Activated T-cell treated with anti-CD3 and anti-CD28 coated beads, Interleukin-2, amount 50 U/mL, for 48 hours (primary cell): ENCODE measurements around the gene APOL5.
"Not testable (repeated sequence)": the region's sequence is repeated elsewhere in the genome, so short reads cannot be mapped to it uniquely, and the experiment has no call there.

Experiments
- DNase-seq, 2 experiments: peaks; one replicate each; pipeline ENCODE4 v3.0.0-alpha.2; 2020

The APOL5 gene

DNA sequence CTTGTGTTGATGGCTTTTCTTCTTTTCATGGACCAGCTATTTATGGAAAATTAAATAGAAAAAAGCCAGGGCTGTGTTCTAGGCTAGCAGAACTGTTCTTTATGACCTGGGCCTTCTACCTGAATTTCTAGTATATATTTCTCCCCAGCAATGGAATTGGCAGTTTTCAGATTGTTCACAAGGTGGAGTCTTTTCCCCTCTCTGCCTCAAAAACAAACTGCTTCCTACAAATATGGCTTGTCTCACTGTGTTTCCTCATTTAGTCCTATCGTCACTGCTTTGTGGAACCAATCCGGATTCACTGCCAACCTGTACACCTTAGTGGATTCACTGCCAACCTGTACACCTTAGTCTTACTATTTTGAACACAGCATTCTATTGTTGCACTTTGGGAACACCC is 5.0 kb upstream of the APOL5 start:
- no peak for DNase-seq

DNA sequence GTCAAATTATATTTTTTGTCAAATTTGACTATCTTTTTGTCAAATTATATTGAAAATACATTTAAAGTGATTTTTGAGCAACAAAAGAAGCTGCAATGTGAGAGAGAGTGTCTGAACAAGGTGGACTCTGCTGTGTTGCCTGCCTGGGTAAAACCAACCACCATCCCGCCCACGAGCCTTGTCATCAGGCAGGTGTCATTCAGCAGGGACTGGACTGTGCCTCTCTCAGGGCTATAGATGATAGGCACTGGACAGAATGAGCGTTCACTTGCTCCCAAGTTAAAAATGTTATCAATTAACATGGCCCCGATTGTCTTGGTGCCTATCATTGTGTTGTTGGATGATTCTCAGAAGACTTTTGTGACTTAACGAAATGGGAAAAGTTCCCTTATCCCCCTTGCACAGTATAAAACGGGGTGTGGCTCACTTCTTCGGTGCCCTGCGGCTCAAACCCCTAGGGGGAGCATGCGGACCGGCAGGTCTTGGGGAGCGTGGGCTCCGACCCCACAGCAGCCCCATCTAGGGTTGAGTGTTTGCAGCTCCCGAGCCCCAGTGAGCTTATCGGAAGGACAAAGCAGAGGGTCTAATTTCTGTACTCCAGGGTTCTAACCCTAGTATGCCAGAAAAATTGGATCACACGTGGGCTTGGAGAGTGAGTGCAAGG is 1.7 kb downstream of the APOL5 start:
- no peak for DNase-seq

DNA sequence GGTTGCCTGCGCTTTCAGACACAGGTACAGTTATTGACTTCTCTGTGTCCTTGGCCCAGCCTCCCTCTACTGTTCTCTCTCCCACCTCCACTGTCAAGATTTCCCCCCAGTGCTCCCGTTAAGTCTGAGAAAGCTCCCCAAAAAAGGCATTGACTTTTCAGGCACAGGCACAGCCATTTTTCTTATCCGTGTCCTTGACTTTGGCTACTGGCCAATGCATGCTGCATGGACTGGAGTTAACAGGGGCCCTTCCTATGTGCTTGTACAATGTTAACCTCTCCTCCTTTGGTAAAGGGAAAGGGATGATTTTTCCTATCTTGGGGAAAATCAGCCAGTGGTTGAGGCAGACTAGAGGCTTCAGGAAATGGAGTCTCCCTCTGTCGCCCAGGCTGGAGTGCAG is 4.3 kb downstream of the APOL5 start:
- no peak for DNase-seq

DNA sequence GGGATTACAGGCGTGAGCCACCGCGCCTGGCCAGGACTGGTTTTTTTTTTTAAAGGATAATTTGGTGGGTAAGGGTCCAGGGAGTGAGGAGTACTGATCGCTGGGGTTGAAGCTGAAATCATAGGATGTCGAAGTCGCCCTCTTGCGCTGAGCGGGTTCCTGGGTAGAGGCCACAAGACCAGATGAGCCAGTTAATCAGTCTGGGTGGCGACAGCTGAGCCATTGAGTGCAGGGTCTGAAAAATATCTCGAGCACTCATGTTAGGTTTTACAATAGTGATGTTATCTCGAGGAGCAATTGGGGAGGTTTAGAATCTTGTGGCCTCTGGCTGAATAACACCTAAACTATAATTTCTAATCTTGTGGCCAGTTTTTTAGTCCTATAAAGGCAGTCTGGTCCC is 7.8 kb downstream of the APOL5 start:
- no peak for DNase-seq

DNA sequence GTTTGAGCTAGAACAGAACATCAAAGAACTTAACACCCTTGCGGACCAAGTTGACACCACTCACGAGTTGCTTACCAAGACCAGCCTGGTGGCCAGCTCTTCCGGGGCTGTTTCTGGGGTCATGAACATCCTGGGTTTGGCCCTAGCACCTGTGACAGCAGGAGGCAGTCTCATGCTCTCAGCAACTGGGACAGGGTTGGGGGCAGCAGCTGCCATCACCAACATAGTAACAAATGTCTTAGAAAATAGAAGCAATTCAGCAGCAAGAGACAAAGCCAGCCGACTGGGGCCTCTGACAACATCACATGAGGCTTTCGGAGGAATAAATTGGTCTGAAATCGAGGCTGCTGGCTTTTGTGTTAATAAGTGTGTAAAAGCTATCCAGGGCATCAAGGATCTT is 8.7 kb downstream of the APOL5 start:
- no peak for DNase-seq

DNA sequence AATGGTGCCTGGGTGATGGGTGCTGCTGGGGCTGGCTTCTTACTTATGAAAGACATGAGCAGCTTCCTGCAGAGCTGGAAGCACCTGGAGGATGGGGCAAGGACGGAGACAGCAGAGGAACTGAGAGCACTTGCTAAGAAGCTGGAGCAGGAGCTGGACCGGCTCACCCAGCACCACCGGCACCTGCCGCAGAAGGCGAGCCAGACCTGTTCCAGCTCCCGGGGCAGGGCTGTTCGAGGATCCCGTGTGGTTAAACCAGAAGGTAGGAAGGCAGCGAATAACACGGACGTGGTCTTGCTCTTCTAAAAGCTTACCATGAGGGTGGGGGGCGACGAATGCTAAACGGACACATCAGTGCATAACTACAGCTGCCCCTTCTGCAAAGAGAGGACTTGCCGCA is 9.3 kb downstream of the APOL5 start:
- no peak for DNase-seq

DNA sequence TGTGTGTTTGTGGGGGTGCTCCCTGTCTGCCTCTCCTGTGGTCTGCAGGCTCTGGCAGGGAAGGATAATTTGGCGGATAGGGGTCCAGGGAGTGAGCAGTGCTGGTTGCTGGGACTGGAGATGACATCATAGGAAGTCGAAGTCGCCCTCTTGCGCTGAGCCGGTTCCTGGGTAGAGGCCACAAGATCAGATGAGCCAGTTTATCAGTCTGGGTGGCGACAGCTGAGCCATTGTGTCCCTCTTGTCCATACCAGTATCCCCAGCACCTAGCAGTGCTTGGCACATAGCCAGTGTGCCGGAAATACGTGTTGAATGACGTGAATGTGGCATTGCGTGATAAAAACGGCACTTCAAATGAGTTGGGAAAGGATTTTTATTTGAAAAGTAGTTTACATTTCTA is 9.8 kb downstream of the APOL5 start:
- DNase-seq: no peak

DNA sequence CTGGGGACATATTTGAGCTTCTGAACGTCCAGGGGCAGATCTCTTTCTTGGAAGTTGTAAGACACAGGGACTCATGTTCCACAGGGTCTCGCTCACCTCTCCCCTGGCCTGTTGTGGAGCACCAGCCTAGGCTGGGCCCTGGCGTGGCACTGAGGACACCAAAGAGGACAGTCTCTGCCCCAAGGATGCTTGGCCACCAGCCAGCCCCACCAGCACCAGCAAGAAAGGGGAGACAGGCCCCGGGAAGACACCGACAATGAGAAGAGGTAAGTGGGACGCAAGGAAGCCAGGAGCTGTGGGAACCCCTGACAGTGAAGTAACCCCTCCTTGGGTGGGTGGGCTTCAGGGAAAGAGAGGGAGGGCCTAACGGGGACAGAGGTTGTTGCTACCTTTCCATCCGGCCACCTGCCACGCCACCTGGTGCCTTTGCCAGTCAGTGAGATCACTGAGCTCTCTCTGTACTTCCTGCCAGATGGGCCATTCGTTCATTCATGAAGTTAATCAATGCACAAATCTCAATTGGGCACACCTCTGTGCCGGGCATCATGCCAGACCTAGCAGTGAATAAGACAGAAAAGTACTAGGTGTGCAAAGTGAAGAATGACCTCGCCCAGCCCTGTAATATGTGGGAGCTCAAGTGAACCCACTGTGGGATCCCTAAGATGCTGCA is 11.1 kb downstream of the APOL5 start:
- no peak for DNase-seq

DNA sequence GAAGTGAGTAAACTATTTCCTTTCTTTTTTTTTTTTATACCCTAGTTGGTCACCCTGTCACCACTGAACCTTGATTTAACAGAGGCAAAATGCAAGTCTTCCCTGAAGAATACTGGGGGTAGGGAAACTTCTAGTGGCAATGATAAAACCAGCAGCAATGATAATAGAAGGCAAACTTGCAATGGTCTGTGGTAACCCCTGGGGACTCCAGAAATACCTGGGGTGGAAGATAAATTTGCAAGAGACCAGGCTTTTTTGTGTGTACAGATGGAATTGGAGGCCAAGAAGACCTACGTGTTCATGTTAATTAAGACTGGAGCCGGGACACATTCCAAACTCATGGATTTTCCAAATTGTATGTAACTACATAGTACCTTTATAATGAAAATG is 11.6 kb downstream of the APOL5 start:
- no peak for DNase-seq

DNA sequence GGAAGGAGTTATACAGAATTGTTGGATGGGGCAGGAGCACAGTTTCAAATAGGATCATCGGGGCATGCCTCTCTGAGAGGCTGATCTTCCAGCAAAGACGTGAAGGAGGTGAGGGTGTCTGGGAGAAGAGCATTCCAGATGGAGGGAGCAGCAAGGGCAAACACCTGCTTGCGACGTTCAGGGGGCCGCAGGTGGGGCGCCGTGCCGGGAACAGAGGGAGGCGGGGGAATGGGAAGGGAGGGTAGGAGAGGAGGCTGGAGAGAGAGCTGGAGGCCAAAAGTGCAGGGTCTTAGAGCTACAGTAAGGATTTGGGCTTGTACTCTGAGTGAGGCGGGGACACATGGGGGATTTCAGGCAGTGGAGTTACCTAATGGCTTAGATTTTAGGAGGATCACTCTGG is 13.6 kb downstream of the APOL5 start:
- no peak for DNase-seq

DNA sequence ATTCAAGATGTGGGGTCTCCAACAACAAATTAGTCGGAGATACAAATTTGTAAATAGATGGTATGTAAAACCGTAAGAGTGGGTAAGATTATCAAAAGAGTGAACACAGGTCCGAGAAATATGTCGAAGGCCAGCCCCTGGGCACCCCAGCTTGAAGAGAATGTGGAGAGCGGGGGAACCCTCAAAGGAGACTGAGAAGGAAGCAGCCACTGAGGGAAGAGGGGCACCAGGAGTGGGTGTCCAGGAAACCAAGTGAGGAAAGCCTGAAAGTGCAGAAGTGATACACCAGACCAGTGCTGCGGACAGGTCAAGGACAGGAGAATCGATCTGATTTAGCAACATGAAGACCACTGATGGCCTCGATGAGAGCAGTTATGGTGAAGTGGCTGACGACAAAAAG is 14.4 kb downstream of the APOL5 start:
- no peak for DNase-seq

DNA sequence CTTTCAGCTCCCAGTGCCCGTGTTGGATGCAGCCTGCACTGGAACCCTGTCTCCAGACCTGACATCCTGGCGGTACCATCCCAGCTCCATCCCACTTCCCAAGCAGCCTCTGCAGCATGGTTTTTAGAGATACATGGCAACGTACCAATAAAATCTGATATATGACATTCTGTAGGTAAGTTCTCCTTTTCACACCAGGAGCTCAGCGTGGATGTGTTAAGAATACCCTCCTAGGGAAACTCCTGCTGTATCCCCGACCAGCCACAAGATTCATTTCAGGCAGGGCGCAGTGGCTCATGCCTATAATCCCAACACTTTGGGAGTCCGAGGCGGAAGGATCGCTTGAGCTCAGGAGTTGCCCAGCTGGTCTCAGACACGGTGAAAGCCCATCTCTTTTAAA is 15.4 kb downstream of the APOL5 start:
- DNase-seq: no peak

DNA sequence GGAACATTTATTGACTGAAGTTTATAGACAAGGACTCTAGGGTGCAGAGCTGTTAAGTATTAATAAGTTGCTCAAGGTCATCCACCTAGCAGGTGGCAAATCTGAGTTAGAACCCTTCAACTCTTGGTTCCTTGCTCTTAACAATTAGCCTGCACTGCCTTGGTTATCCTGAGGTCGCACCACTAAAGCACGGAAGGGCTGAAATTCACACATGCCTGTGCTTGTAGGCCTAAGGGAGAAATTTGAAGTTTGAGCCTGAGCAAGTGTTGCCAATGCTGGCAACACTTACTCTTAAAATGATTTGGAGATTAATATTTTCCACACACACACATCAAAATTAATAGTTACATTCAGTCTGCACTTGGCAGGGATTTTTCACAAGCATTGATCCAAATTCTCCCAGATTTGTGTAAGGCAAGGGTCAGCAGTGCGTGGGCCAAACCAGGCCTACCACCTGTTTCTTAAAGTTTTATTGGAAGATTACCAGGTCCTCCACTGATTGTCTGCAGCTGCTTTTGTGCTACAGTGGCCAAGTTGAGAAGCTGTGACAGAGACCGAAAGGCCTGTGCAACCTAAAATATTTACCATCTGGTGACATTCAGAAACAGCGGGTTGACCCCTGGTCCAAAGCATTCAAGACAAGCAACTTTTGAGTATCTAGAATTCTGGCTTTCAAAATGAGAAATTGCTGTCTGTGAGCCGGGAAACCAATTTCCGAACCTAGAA is 16.3 kb downstream of the APOL5 start:
- no peak for DNase-seq

DNA sequence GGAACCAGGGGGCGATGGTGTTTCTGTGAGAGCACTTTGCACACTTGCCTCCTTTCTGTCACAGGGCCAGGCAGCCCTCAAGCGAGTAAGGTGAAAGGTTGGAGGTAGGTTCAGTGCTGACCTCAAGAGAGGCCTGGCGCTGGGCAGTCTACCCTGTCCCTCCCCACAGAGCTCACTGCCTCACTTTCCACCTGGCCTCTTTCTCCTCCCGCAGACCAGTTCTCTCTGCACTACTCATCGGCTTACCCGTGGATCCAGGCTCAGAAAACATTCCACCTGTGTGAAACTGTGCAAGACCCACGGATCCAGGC is 16.8 kb downstream of the APOL5 start:
- DNase-seq: no peak

DNA sequence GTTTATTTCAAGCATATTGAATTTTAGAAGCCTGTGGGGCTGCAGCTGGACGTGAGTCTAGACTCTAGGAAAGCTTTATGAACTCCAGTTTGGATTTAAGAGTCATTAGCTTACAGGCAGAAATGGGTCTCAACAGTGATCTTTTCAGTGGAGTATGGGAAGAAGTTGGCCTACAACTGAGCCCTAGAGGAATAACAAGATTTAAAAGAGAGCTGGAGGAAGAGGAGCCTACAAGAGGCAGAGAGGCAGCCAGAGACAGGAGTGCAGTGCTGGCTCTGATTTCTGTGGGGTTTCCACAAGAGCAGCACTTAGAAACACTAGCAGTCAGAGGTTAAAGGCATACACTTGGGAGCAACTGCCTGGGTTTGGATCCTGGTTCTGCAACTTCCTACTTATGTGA is 17.9 kb downstream of the APOL5 start:
- DNase-seq: no peak

DNA sequence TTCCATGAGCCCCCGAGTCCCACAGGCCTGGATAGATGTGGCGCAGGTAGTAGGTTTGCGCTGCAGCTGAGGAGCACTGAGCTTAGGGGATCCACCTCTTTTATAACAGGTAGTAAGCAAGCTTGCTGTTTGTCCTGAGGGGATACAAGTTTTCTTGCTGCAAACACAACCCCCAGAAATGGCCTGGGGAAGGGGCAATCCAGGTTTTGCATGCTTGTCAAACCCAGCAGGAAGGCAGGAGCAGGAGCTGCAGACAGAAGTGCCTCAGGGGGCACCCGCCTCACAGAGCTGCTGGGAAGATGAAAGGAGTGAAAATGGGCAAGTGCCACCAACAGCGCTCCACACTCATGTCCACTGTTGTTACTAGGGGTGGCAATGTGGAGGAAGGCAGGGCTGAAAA is 18.5 kb downstream of the APOL5 start:
- no peak for DNase-seq

DNA sequence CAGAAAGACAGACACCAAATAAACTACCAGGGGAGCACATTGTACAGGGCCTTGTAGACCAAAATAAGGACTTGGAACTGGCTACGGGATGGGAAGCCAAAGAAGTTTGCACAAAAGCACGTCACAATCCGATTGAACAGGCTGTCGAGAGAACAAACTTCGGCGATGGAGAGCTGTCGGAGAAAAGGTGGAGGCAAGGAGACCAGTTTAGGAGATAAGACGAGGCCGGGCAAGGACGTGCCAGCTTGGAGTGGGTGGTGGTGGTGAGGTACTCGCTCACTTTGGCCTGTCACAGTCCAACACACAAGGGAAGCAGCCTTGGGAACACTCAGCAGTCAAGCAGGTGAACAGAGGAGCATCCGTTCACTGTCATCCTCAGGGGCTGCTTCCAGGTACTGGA is 19.0 kb downstream of the APOL5 start:
- DNase-seq: no peak

DNA sequence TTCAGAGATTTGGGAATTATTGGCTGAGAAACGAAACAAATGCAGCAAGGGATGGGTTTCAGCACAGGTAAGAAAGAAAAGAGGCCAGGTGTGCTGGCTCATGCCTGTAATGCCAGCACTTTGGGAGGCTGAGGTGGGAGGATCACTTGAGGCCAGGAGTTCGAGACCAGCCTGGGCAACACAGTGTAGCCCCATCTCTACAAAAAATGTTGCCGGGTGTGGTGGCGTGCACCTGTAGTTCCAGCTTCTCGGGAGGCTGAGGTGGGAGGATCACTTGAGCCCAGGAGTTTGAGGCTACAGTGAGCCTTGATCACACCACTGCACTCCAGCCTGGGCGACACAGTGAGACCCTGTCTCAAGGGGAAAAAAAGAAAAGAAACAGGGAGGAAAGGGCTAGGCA is 20.2 kb downstream of the APOL5 start:
- DNase-seq: not testable (repeated sequence)

DNA sequence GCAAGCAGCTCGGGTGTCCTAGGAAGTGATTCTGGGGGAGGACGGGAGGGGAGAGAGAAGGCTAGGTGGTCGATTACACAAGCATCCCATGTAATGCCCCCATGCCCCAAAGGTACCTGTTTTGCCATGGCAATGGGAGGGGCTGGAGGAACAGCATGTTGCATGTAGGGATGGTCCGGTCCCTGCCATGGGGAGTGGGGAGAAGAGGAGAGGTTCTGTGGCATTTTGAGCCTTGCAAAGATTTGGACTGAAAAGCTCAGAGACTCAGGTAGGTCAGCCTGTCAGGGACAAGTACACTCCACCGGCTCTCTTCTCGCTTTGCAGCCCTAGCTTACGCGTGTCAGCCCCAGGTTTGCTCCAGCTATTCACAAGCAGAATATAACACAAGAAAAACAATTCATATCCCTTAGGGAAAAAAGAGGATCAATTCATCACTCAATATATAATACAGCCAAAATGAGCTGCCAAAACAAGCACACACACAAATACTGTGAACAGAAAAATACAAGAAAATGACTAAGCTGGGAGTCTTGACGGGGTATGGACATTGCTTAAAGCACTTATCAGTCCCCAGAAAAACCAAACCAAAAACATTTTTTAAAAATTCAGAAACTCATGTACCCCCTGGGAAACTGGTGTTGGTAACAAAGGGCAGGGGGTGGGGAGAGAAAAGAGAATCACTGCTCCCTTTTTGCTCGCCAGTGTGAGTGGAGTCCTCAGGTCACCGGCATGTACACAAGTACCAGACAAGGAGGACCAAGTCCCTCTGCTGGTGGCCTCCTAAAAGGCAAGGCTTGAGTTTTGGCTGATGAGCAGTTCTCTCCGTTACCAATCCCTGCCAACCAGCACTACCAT is 21.6 kb downstream of the APOL5 start:
- no peak for DNase-seq

DNA sequence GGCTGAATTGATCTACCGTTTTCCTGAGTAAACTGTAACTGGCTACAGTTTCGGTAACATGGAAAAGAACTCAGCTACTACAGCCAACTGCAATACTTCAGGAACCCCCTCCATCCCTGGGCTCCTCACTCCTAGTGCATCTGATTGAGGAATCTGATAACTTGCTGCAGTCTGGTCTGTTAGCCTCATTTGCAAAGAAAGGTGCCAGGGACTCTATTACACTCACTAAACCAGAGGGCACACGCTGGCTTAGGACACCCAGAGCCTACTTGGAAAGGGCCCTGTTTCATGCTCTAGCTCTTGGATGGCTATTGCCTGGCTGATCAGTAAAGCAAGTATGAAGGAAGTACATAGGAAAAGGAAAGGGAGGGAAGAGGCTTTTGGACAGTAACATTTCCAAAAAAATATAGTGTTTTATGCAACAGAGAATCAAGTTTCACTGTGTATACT is 22.3 kb downstream of the APOL5 start:
- no peak for DNase-seq

DNA sequence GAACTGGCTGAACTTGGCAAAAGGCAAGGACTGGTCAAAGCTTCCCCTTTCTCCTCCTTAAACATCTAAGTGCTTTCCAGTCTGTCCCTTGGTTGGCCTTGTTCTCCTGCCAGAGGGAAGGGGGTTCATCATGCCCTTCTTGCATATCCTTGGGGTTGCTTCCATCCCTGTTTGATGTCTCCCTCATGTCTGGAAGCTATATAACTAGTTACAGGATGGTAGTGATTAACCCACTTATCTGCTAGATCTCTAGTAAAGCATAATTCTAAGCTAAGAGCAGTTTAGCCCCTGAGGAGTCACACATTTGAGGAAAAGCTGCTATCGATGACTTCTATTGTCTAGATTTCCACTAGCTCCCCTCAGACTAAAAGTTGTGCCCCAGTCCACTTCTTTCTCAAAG is 22.9 kb downstream of the APOL5 start:
- DNase-seq: no peak

DNA sequence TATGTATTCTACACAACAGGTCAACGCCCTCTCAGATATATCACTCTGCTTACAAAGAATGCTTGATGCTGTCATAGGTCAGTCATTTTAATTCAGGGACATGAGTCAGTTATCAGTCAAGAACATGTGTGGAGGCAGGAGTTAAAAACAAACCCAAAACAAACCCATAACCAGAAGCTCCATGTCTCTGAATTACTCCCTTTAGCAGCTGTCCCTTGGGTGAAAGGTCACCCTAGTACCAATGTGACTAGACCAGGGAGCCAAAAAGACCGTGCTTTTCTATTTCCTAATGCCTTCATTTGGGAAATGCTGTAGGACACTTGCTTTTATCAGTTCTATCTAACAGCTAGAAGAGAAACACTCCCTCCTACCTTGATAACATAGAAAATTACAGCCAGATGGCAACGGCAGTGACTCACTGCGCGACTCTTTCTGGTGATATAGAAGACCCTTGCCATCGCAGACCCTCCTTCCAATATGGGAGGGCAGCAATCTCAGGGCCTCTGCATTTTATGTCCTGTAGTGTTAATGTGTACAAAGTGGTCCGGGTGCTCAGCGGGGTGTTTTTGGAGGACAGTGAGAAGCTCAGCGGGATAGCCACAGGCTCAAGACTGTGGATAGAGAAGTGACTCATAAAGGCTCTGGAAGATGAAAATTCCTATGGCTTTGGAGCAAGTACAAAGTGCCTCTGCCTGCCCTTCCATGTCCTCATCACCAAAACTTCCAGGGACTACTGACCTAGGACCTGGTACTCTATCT is 24.8 kb downstream of the APOL5 start:
- DNase-seq: no peak

DNA sequence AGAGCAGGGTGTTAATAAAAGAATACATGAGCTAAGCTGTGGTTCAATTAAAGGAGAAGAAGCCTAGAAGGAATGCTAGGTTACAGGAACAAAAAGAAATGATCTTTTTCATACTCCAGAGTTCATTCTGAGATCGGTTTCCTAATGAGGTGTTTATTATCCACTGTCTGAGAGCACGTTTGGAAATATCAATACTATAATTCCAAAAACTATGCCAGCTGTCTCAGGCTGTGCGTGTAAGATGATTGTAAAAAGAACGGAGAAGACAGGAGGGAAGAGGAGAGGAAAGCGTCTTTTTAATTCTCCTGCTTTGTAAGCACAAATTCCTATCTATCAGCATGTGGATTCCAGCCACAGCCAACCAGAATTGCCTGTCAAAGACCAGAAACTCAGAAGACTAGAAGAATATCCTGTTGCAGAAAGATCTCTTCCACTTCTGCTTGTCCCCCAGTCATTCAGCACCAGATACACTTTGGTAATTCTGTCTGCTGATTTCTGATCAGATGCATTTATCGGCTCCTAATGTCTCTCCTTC is 25.7 kb downstream of the APOL5 start:
- DNase-seq: no peak
